HG03159 (cell line): ENCODE data around the gene ZBP1.

Source experiments
- ATAC-seq: cut with Tn5 transposase; IDR thresholded peaks from one replicate; pipeline ENCODE4 v1.9.1; 2021; ENCODE audit warnings: mild to moderate bottlenecking, moderate library complexity; ENCODE audit not compliant: unreplicated experiment

ZBP1 gene

GRCh38 chr20:57620274-57620990 lies at the start of gene ZBP1:
ZBP1 (minus strand) TSS chr20:57620426; CDS start chr20:57620295, 131 bp downstream.
- ATAC-seq: peak; percentile 48

GRCh38 chr20:57669632-57670031 lies 49.4 kb upstream of the ZBP1 start:
- ATAC-seq: no peak

GRCh38 chr20:57667924-57668782 lies 47.9 kb upstream of the ZBP1 start:
- ATAC-seq: no peak

GRCh38 chr20:57667388-57667787 lies 47.2 kb upstream of the ZBP1 start:
- ATAC-seq: no peak

GRCh38 chr20:57666834-57667157 lies 46.6 kb upstream of the ZBP1 start:
- ATAC-seq: no peak

GRCh38 chr20:57666106-57666833 lies 46.0 kb upstream of the ZBP1 start:
- no peak for ATAC-seq

GRCh38 chr20:57665589-57665971 lies 45.4 kb upstream of the ZBP1 start:
- ATAC-seq: no peak

- no peak for ATAC-seq
These were observed 44.8 kb upstream of the ZBP1 start for GRCh38 chr20:57664924-57665588.

- ATAC-seq: no peak
These were observed 44.2 kb upstream of the ZBP1 start for GRCh38 chr20:57664476-57664875.

- no peak for ATAC-seq
These were observed 43.6 kb upstream of the ZBP1 start for GRCh38 chr20:57663681-57664451.

- ATAC-seq: no peak
These were observed 43.0 kb upstream of the ZBP1 start for GRCh38 chr20:57663241-57663640.

GRCh38 chr20:57662456-57663240 lies 42.4 kb upstream of the ZBP1 start:
- no peak for ATAC-seq

GRCh38 chr20:57661746-57662455 lies 41.7 kb upstream of the ZBP1 start:
- ATAC-seq: no peak

GRCh38 chr20:57660922-57661745 lies 40.9 kb upstream of the ZBP1 start:
- no peak for ATAC-seq

- no peak for ATAC-seq
These were observed 40.1 kb upstream of the ZBP1 start for GRCh38 chr20:57660181-57660921.

GRCh38 chr20:57659517-57660180 lies 39.4 kb upstream of the ZBP1 start:
- no peak for ATAC-seq
